ENCODE data around the gene OR4N2. TPM values are rescaled to one million over a fixed set of nuclear protein-coding genes. Genes with fewer than 3 reads are reported as not detected.
"Not testable (repeated sequence)": the region's sequence is repeated elsewhere in the genome, so short reads cannot be mapped to it uniquely, and the experiment has no call there.

The OR4N2 gene
- total and polyA plus RNA-seq, 9 donors: not detected

DNA sequence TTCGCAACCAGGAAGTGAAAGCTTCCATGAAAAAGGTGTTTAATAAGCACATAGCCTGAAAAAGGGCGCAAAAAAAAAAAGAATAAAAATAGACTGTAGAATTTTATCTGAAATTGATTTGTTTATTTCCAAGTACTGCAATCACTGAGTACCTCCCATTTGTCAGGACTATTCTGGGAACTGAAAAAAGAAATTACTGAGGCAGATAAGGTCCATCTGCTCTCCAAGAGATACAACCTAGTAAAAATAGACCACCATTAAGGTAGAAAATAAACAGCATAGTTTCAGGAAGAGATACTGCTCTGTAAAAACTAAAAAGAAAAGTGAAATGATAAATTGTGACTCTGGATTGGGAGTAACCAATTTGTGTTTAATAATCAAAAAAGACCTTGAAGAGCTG, 24.7 kb downstream of the OR4N2 start:
- no peak for DNase-seq
- H3K4me1 ChIP-seq (ENCODE audit: control insufficient read depth, insufficient read depth, low read length): no peaks in the 10 kb centered on the region
- H3K4me3 ChIP-seq (ENCODE audit: low read length): no peak overlapping the region
- H3K27ac ChIP-seq (ENCODE audit: low read length): no peak overlapping the region
- H3K36me3 ChIP-seq (ENCODE audit: control insufficient read depth, insufficient read depth, low read length): no peaks in the 10 kb centered on the region
- WGBS (ENCODE audit: insufficient coverage): no CpG with 5 or more reads among the region's 2 CpGs
- peaks cover 4% of the 10 kb centered on the region for H3K9me3 ChIP-seq (replicated peaks; ENCODE audit: control insufficient read depth, low read depth, low read length)
- H3K27me3 ChIP-seq (ENCODE audit: control insufficient read depth, insufficient read depth, low read length): no peaks in the 10 kb centered on the region

DNA sequence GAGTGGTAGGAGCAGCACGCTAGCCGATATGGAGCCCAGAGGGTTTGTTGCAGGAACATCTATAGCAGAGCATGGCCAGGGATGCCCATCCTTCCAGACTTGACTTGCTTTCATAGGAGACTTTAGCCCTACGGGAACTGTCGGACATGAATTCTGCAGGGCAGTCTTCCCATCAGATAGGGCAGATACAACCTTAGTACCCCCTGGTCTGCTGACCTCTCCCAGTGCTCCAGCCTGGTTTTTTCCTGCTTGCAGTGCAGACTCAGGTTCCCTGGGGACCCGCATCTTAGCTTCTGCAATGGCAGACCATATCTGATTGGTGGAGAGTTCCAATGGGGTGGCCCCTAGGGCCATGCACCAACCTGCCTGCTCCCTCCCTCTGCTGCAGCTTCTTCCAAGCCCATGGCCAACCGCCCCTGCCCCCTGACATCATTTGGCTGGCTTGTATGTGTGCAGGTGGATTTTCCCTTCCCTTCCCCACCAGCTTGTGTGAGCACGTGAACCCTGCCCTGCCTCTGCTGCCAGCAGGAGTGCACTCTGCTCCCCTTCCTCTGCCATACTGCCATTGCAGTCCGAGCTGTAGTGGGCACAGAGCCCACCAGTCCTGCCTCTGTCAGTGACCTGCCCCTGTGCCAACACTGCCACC, 30.8 kb downstream of the OR4N2 start:
- H3K27ac ChIP-seq (ENCODE audit: low read length); DNase-seq; H3K36me3 ChIP-seq (ENCODE audit: control insufficient read depth, insufficient read depth, low read length); H3K4me1 ChIP-seq (ENCODE audit: control insufficient read depth, insufficient read depth, low read length); H3K27me3 ChIP-seq (ENCODE audit: control insufficient read depth, insufficient read depth, low read length); H3K4me3 ChIP-seq (ENCODE audit: low read length): not testable (repeated sequence)
- peaks cover 17% of the 10 kb centered on the region for H3K9me3 ChIP-seq (replicated peaks; ENCODE audit: control insufficient read depth, low read depth, low read length)
- 85% methylated on average over 5 of the region's 8 CpGs for WGBS (ENCODE audit: insufficient coverage)

DNA sequence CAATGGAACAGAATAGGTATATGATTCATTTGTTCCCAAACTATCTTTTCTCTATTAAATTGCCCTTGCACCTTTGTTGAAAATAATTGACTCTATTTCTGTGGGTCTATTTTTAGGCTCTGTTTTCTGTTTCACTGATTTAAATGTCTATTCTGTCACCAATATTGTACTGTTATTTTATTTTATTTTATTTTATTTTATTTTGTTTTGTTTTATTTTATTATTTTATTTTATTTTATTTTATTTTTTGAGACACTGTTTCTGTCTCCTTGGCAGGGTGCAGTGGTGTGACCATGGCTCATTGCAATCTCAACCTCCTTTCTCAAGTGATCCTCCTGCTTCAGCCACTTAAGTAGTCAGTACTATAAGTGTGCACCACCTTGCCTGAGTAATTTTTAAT, 34.9 kb downstream of the OR4N2 start:
- no peak for DNase-seq
- Histone ChIP-seq H3K27me3 (ENCODE audit: control insufficient read depth, insufficient read depth, low read length) (no peaks in the 10 kb centered on the region), H3K27ac (ENCODE audit: low read length) (no peak overlapping the region), H3K4me1 (ENCODE audit: control insufficient read depth, insufficient read depth, low read length) (no peaks in the 10 kb centered on the region), H3K36me3 (ENCODE audit: control insufficient read depth, insufficient read depth, low read length) (no peaks in the 10 kb centered on the region), H3K4me3 (ENCODE audit: low read length) (no peak overlapping the region), H3K9me3 (replicated peaks; ENCODE audit: control insufficient read depth, low read depth, low read length) (peaks cover 15% of the 10 kb centered on the region)

DNA sequence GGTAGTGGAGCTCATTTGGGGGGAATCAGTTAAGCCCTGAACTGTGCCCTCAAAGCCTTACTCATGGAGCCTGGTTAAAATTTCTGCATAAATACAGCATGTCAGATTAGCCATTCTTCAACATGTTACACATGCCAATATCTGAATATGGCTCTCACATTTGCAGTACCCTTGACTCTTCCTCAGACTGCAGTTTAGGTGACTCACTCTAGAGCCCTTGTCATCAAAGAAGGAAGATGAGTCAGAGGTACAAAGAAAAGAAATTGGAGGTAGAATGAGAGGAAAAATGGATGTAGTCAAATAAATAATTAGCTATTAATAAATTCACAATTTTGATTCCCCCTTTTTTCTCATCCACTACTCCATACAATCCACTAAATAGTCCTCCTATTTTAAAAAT, 47.8 kb downstream of the OR4N2 start:
- no peak for DNase-seq
- H3K4me3 ChIP-seq (ENCODE audit: low read length): no peak overlapping the region
- no peaks in the 10 kb centered on the region for H3K4me1 ChIP-seq (ENCODE audit: control insufficient read depth, insufficient read depth, low read length)
- H3K9me3 ChIP-seq (replicated peaks; ENCODE audit: control insufficient read depth, low read depth, low read length): peaks cover 2% of the 10 kb centered on the region
- H3K27me3 ChIP-seq (ENCODE audit: control insufficient read depth, insufficient read depth, low read length): no peaks in the 10 kb centered on the region
- H3K27ac ChIP-seq (ENCODE audit: low read length): no peak overlapping the region
- H3K36me3 ChIP-seq (ENCODE audit: control insufficient read depth, insufficient read depth, low read length): no peaks in the 10 kb centered on the region

DNA sequence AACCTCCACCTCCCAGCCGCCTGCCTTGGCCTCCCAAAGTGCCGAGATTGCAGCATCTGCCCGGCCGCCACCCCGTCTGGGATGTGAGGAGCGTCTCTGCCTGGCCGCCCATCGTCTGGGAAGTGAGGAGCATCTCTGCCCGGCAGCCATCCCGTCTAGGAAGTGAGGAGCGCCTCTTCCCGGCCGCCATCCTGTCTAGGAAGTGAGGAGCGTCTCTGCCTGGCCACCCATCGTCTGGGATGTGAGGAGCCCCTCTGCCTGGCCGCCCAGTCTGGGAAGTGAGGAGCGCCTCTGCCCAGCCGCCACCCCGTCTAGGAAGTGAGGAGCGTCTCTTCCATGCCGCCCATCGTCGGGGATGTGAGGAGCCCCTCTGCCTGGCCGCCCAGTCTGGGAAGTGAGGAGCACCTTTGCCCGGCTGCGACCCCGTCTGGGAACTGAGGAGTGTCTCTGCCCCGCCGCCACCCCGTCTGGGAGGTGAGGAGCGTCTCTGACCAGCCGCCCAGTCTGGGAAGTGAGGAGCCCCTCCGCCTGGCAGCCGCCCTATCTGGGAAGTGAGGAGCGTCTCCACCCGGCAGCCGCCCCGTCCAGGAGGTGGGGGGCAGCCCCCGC, 62.6 kb downstream of the OR4N2 start:
- H3K27ac ChIP-seq (ENCODE audit: low read length); H3K4me3 ChIP-seq (ENCODE audit: low read length); DNase-seq; H3K4me1 ChIP-seq (ENCODE audit: control insufficient read depth, insufficient read depth, low read length); H3K27me3 ChIP-seq (ENCODE audit: control insufficient read depth, insufficient read depth, low read length); H3K36me3 ChIP-seq (ENCODE audit: control insufficient read depth, insufficient read depth, low read length); H3K9me3 ChIP-seq (replicated peaks; ENCODE audit: control insufficient read depth, low read depth, low read length): not testable (repeated sequence)
- WGBS (ENCODE audit: insufficient coverage): 91% methylated on average over 34 of the region's 39 CpGs

DNA sequence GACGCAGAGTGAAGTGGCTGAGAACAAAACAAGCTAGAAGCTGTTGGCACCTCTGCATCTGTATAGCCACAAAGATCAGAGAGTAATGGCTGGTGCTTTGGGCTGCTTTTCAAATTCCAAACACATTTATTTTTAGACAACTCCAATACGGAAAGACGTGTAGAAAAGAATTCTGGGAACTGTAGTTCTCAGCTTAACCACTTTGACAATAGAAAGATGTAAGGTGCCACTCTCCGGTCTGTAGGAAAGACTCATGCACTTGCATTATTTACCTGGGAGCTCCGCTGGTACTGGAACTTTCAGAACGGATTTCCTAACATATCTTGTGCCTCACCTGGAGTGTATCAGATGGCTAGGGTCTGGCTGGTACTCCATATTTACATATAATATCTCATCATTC, 69.6 kb downstream of the OR4N2 start:
- Histone ChIP-seq H3K9me3 (replicated peaks; ENCODE audit: control insufficient read depth, low read depth, low read length) (peaks cover 16% of the 10 kb centered on the region), H3K27me3 (ENCODE audit: control insufficient read depth, insufficient read depth, low read length) (no peaks in the 10 kb centered on the region), H3K4me3 (ENCODE audit: low read length) (no peak overlapping the region), H3K4me1 (ENCODE audit: control insufficient read depth, insufficient read depth, low read length) (no peaks in the 10 kb centered on the region), H3K27ac (ENCODE audit: low read length) (no peak overlapping the region), H3K36me3 (ENCODE audit: control insufficient read depth, insufficient read depth, low read length) (no peaks in the 10 kb centered on the region)
- DNase-seq: no peak
- no CpG with 5 or more reads among the region's 6 CpGs for WGBS (ENCODE audit: insufficient coverage)

DNA sequence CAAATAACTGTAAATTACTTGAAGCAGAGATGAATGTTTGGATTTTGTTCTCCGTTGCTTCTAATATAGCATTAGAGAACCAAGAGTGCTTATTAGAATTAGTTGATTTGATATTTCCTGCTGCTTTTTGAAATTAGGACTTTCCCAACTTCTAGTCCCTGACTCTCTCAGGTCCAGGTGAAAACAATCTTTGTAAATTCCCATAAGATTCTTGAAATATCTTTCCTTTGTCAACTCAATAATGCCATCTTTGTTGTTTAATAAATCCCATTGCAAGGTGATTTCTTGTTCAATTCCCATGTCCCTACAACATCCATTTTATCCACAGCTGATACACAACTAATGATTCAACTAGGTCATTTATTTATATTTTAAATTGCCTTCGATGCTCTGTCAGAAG, 71.3 kb downstream of the OR4N2 start, which contains the start of gene OR4K2:
TSS of gene OR4K2 (plus strand) at position 301 of the 400 bp plus-strand sequence. CDS start 1,126 bp downstream, outside the sequence.
- Histone ChIP-seq H3K4me1 (ENCODE audit: control insufficient read depth, insufficient read depth, low read length) (no peaks in the 10 kb centered on the region), H3K27ac (ENCODE audit: low read length) (no peak within 1 kb of the TSS), H3K36me3 (ENCODE audit: control insufficient read depth, insufficient read depth, low read length) (no peaks in the 10 kb centered on the region), H3K9me3 (replicated peaks; ENCODE audit: control insufficient read depth, low read depth, low read length) (peaks cover 14% of the 10 kb centered on the region), H3K27me3 (ENCODE audit: control insufficient read depth, insufficient read depth, low read length) (no peaks in the 10 kb centered on the region), H3K4me3 (ENCODE audit: low read length) (no peak within 1 kb of the TSS)
- no peak for DNase-seq
- WGBS (ENCODE audit: insufficient coverage): no CpG with 5 or more reads among the region's 2 CpGs

DNA sequence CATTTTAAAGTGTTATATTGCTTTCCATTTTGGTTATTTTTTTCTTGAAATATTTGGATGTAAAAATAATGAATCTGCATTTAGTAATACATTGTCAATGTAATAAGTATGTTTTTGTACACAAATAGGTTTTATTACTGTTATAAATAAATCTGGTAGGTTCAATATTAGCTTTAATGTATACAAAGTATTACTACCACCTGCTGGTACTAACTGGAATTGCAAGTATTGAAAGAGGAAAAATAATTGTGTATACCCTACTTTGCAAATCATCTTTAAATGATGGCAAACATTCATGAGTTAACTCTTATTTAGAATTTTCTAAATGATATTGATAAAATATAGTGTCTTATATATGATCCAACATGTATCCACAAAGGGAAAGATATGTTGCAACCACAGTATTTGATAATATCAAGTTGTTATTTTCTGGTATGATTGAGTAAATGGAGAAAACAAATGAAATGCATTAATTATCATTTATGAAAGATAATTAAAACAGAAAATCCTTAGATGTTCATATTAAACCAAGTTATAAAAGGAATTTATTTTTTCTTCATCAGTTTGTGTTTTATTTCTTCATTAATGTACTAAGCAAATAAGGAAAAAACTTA, 74.6 kb downstream of the OR4N2 start:
- Histone ChIP-seq H3K4me3 (ENCODE audit: low read length) (no peak overlapping the region), H3K27ac (ENCODE audit: low read length) (no peak overlapping the region), H3K36me3 (ENCODE audit: control insufficient read depth, insufficient read depth, low read length) (no peaks in the 10 kb centered on the region), H3K9me3 (replicated peaks; ENCODE audit: control insufficient read depth, low read depth, low read length) (peaks cover 20% of the 10 kb centered on the region), H3K27me3 (ENCODE audit: control insufficient read depth, insufficient read depth, low read length) (no peaks in the 10 kb centered on the region), H3K4me1 (ENCODE audit: control insufficient read depth, insufficient read depth, low read length) (no peaks in the 10 kb centered on the region)
- no peak for DNase-seq

Other genes with a start within 250 kb of the OR4N2 start
- not detected for gene OR11H2, start 89.9 kb upstream of the OR4N2 start, total RNA-seq
- not detected for gene OR11H2, start 89.9 kb upstream of the OR4N2 start, polyA plus RNA-seq (ENCODE audit: insufficient read depth in 1 of 8, insufficient read length in 8 of 8, low replicate concordance in 1 of 8)
- gene OR4Q3, start 60.2 kb upstream of the OR4N2 start, total RNA-seq: not detected
- not detected for gene OR4Q3, start 60.2 kb upstream of the OR4N2 start, polyA plus RNA-seq (ENCODE audit: insufficient read depth in 1 of 8, insufficient read length in 8 of 8, low replicate concordance in 1 of 8)
- not detected for gene OR4M1, start 30.3 kb upstream of the OR4N2 start, total RNA-seq
- gene OR4M1, start 30.3 kb upstream of the OR4N2 start, polyA plus RNA-seq (ENCODE audit: insufficient read depth in 1 of 8, insufficient read length in 8 of 8, low replicate concordance in 1 of 8): under 1 TPM in 1 of 8 donors, not detected in 7; 0.08 TPM
- not detected for gene OR4K2, start 71.4 kb downstream of the OR4N2 start, total RNA-seq
- under 1 TPM in 2 of 8 donors, not detected in 6; 0.03 to 0.19 TPM for gene OR4K2, start 71.4 kb downstream of the OR4N2 start, polyA plus RNA-seq (ENCODE audit: insufficient read depth in 1 of 8, insufficient read length in 8 of 8, low replicate concordance in 1 of 8)
- not detected for gene OR4K5, start 116.8 kb downstream of the OR4N2 start, total RNA-seq
- not detected for gene OR4K5, start 116.8 kb downstream of the OR4N2 start, polyA plus RNA-seq (ENCODE audit: insufficient read depth in 1 of 8, insufficient read length in 8 of 8, low replicate concordance in 1 of 8)
- gene OR4K1, start 127.1 kb downstream of the OR4N2 start, total RNA-seq: not detected
- gene OR4K1, start 127.1 kb downstream of the OR4N2 start, polyA plus RNA-seq (ENCODE audit: insufficient read depth in 1 of 8, insufficient read length in 8 of 8, low replicate concordance in 1 of 8): not detected
- not detected for gene OR4K15, start 171.8 kb downstream of the OR4N2 start, total RNA-seq
- not detected for gene OR4K15, start 171.8 kb downstream of the OR4N2 start, polyA plus RNA-seq (ENCODE audit: insufficient read depth in 1 of 8, insufficient read length in 8 of 8, low replicate concordance in 1 of 8)
- not detected for gene OR4Q2, start 198.4 kb downstream of the OR4N2 start, total RNA-seq
- not detected for gene OR4Q2, start 198.4 kb downstream of the OR4N2 start, polyA plus RNA-seq (ENCODE audit: insufficient read depth in 1 of 8, insufficient read length in 8 of 8, low replicate concordance in 1 of 8)
- gene OR4K14, start 215.5 kb downstream of the OR4N2 start, total RNA-seq: not detected
- not detected for gene OR4K14, start 215.5 kb downstream of the OR4N2 start, polyA plus RNA-seq (ENCODE audit: insufficient read depth in 1 of 8, insufficient read length in 8 of 8, low replicate concordance in 1 of 8)
- not detected for gene OR4K13, start 232.3 kb downstream of the OR4N2 start, total RNA-seq
- under 1 TPM in 2 of 8 donors, not detected in 6; 0.03 to 0.04 TPM for gene OR4K13, start 232.3 kb downstream of the OR4N2 start, polyA plus RNA-seq (ENCODE audit: insufficient read depth in 1 of 8, insufficient read length in 8 of 8, low replicate concordance in 1 of 8)

Data from muscle of leg (tissue), 11 donors.